Heart left ventricle (tissue), 16 donors: Measurements from ENCODE around the gene CMA1. TPM values are rescaled to one million over a fixed set of nuclear protein-coding genes. Genes with fewer than 3 reads are reported as not detected.
"Not testable (repeated sequence)": the region's sequence is repeated elsewhere in the genome, so short reads cannot be mapped to it uniquely, and the experiment has no call there.

Experiments used
- ATAC-seq, 4 donors: fragments of 200-7000 bp; cut with Tn5 transposase; one replicate each; pipeline ENCODE4 v1.9.1; 2020 to 2022; ENCODE audit warnings: moderate library complexity in 4 of 4, mild to moderate bottlenecking in 3 of 4, moderate number of reproducible peaks in 1 of 4
- DNase-seq, 5 donors: peaks; one replicate each; pipeline ENCODE4 v3.0.0-alpha.2; 2020
- H3K27ac ChIP-seq, 12 donors: fragments of 200-600 bp; sonication (generic) in 4 of 12; one replicate each; pipeline versions ENCODE4 v1.5.0 to v1.8.0; 2016 to 2022; ENCODE audit warnings: mild to moderate bottlenecking in 2 of 12
- H3K27me3 ChIP-seq, 9 donors: fragments of 200-600 bp; sonication (generic) in 2 of 9; one replicate each; pipeline versions ENCODE4 v1.5.1 to v1.8.0; 2016 to 2022; ENCODE audit warnings: mild to moderate bottlenecking in 3 of 9
- H3K36me3 ChIP-seq, 9 donors: fragments of 200-600 bp; sonication (generic) in 2 of 9; one replicate each; pipeline versions ENCODE4 v1.5.0 to v1.8.0; 2018 to 2022; ENCODE audit warnings: mild to moderate bottlenecking in 2 of 9
- H3K4me1 ChIP-seq, 12 donors: fragments of 200-600 bp; sonication (generic) in 4 of 12; one replicate each; pipeline versions ENCODE4 v1.5.0 to v1.8.0; 2016 to 2022; ENCODE audit warnings: mild to moderate bottlenecking in 3 of 12
- H3K4me3 ChIP-seq, 12 donors: fragments of 200-600 bp; sonication (generic) in 4 of 12; one replicate each; pipeline versions ENCODE4 v1.5.0 to v1.8.0; 2017 to 2022; ENCODE audit warnings: mild to moderate bottlenecking in 9 of 12, moderate library complexity in 4 of 12
- H3K9me3 ChIP-seq, 12 donors: fragments of 200-600 bp; sonication (generic) in 4 of 12; one replicate each; pipeline versions ENCODE4 v1.5.0 to v1.8.0; 2016 to 2022; ENCODE audit warnings: mild to moderate bottlenecking in 1 of 12
- CTCF ChIP-seq, 12 donors: fragments of 200-600 bp; sonication (generic) in 4 of 12; IDR thresholded peaks; one replicate each; pipeline versions ENCODE4 v1.5.0 to v1.8.0; 2018 to 2022; ENCODE audit warnings: antibody characterized with exemption in 12 of 12, mild to moderate bottlenecking in 5 of 12
- POLR2A ChIP-seq, 2 donors: fragments of 450-650 bp; IDR thresholded peaks; one replicate each; pipeline ENCODE4 v1.6.1; 2017; ENCODE audit warnings: antibody characterized with exemption in 2 of 2, mild to moderate bottlenecking in 2 of 2, moderate library complexity in 2 of 2
- WGBS, 4 donors: extraction: QIAGEN DNeasy Blood & Tissue Kit in 2 of 4; methylation state at CpG; one replicate each; pipeline versions ENCODE4 v1.1.5 to v1.1.7; 2013 to 2018; 5-methylcytosine and 5-hydroxymethylcytosine counted together
- intact Hi-C, 10 donors: fragments of 100-400 bp; cut with DNase I; formaldehyde crosslinking; loops; one replicate each; pipeline versions ENCODE4 v1.11.1 to v1.14.2; 2022
- long read RNA-seq, 3 donors: library from polyadenylated mRNA; unstranded; transcript quantifications; one replicate each; pipeline ENCODE4 v2.0.0, GENCODE V29; 2020 to 2021
- polyA plus RNA-seq, 2 donors: library from polyadenylated mRNA; stranded (reverse); fragments of 200-250 nt; gene quantifications; one replicate each; pipeline ENCODE4 v1.2.3, GENCODE V29; 2013
- total RNA-seq, 9 donors: library from RNA; depleted of rRNA in 2 of 9; stranded (reverse); fragments of >200 nt in 2 of 9; fragmentation: NEBNext Ultra II Directional in 3 of 9; extraction: Animal tissue kit (Norgen Biotek cat#: 25700) in 3 of 9; gene quantifications; one replicate each; pipeline versions ENCODE4 v1.1.0 to v1.2.4, GENCODE V29; 2016 to 2023
- donor health status: ischemic (EF 13 %, LVEDD 7.1; RV severe dilation, severe dysfunction).
- donor health status: healthy with polysubstance abuse.
- donor health status: DM: no; HTN: yes; CAD: no.
- donor health status: DM: no; HTN: no; CAD: no.
- donor health status: ischemic (EF 25% LVEDD 6.9; RV normal size, moderate dysfunction).
- donor health status: ischemic (EF 25% LVEDD 5.7; RV mildly dilated, moderate dysfunction).
- donor health status: healthy.
- donor health status: DM: yes; HTN: yes; CAD: no.
- donor health status: ischemic (EF 35%, LVEDD 5.7; RV mildly dilated, moderate dysfunction).
- donor health status: nonischemic (EF 11% LVEDD 7.7; RV severe dilation, severe dysfunction).
- donor health status: DM: yes; HTN: yes; CAD: no.
- donor health status: PGD.
- donor health status: ischemic (EF 29% LVEDD 5.4; RV normal size, mild dysfunction).
- donor health status: nonischemic (EF 23%, LVEDD 6.1; RV moderate dilation, normal function).

The CMA1 gene
- total RNA-seq, result 1 to 10 TPM in 1 of 9 donors, under 1 TPM in 3, not detected in 5; 0.31 to 2.2 (median 0.52) TPM
- under 1 TPM in 1 of 2 donors, not detected in 1; 0.19 TPM for polyA plus RNA-seq
- long read RNA-seq, donor 1, partial matches to known transcripts, result 0 of 1 reads
- long read RNA-seq, donor 1, other reads (novel, unspliced or antisense), result 0 of 1 reads
- long read RNA-seq, donor 2, result 0 reads
- long read RNA-seq, donor 3, result 0 reads

- H3K27me3 ChIP-seq, result peaks cover 0 to 6% (median 0%) of the 10 kb centered on the region in 9 donors
- ATAC-seq, result no peak
- no peak within 1 kb of the TSS for H3K4me3 ChIP-seq
- no peaks in the 10 kb centered on the region for H3K36me3 ChIP-seq
- TF ChIP-seq CTCF (IDR thresholded peaks at IDR 0.05), result no peak
- no peak for TF ChIP-seq POLR2A (IDR thresholded peaks at IDR 0.05)
- intact Hi-C loops, result no loop called here
- 26 to 40% (median 33%) methylated on average over 3 of the region's 3 CpGs for WGBS, 4 donors
- H3K4me1 ChIP-seq, result no peaks in the 10 kb centered on the region
- no peaks in the 10 kb centered on the region for H3K9me3 ChIP-seq
- no peak within 1 kb of the TSS for H3K27ac ChIP-seq
- DNase-seq, result no peak
Measured at GRCh38 chr14:24508155-24508840, at the start of gene CMA1. CMA1 (minus strand) TSS chr14:24508265; CDS start chr14:24508235, 30 bp downstream.

- peaks cover 0 to 4% (median 0%) of the 10 kb centered on the region in 12 donors for H3K9me3 ChIP-seq
- no peak overlapping the region for H3K4me3 ChIP-seq
- H3K27me3 ChIP-seq, result no peaks in the 10 kb centered on the region
- TF ChIP-seq POLR2A (IDR thresholded peaks at IDR 0.05) (no peak), CTCF (IDR thresholded peaks at IDR 0.05) (no peak)
- H3K4me1 ChIP-seq, result no peaks in the 10 kb centered on the region
- intact Hi-C loops, result no loop called here
- WGBS, 4 donors, result 55 to 62% (median 58%) methylated on average over 4 of the region's 4 CpGs
- DNase-seq (no peak), ATAC-seq (no peak)
- no peak overlapping the region for H3K27ac ChIP-seq
- no peaks in the 10 kb centered on the region for H3K36me3 ChIP-seq
Measured at GRCh38 chr14:24556756-24557155, 48.7 kb upstream of the CMA1 start.

- H3K27ac ChIP-seq, H3K4me3 ChIP-seq, H3K36me3 ChIP-seq, H3K4me1 ChIP-seq, intact Hi-C loops, H3K27me3 ChIP-seq, DNase-seq, ATAC-seq: not testable (repeated sequence)
- peaks cover 0 to 36% (median 13%) of the 10 kb centered on the region in 12 donors for H3K9me3 ChIP-seq
- WGBS, 4 donors, result 15 to 50% (median 42%) methylated on average over 1 of the region's 1 CpG
Measured at GRCh38 chr14:24549064-24549463, 41.0 kb upstream of the CMA1 start.

GRCh38 chr14:24542346-24542936 lies 34.4 kb upstream of the CMA1 start:
- Histone ChIP-seq H3K9me3 (peaks cover 0 to 19% (median 0%) of the 10 kb centered on the region in 12 donors), H3K27ac (no peak overlapping the region), H3K4me1 (no peaks in the 10 kb centered on the region), H3K4me3 (no peak overlapping the region), H3K36me3 (no peaks in the 10 kb centered on the region), H3K27me3 (peaks cover 0 to 1% (median 0%) of the 10 kb centered on the region in 9 donors)
- ATAC-seq (no peak), DNase-seq (no peak)
- 68 to 74% (median 71%) methylated on average over 2 of the region's 2 CpGs for WGBS, 4 donors
- TF ChIP-seq POLR2A (IDR thresholded peaks at IDR 0.05), result no peak
- TF ChIP-seq CTCF (IDR thresholded peaks at IDR 0.05), result no peak
- intact Hi-C loops, result no loop called here
